ENCODE data around the gene CNTNAP3B. TPM values are rescaled to one million over a fixed set of nuclear protein-coding genes. Genes with fewer than 3 reads are reported as not detected.
"Not testable (repeated sequence)": the region's sequence is repeated elsewhere in the genome, so short reads cannot be mapped to it uniquely, and the experiment has no call there.

Gene CNTNAP3B
- 9.5 to 23.9 TPM (median 23.1 TPM) in 3 replicates for total RNA-seq
- long read RNA-seq, partial matches to known transcripts: 20 of 49 reads
- long read RNA-seq, other reads (novel, unspliced or antisense): 25 of 49 reads

- not testable (repeated sequence) for H3K27me3 Mint-ChIP-seq (ENCODE audit: low read depth); DNase-seq (ENCODE audit: low spot score); H3K9me3 Mint-ChIP-seq (ENCODE audit: low read depth); H3K36me3 Mint-ChIP-seq (ENCODE audit: low read depth); H3K27ac Mint-ChIP-seq (ENCODE audit: unreplicated experiment)
- Mint-ChIP-seq H3K4me3 (ENCODE audit: unreplicated experiment) (peak within 1 kb of the TSS; percentile 78), H3K4me1 (ENCODE audit: low read depth) (peaks cover 12% of the 10 kb centered on the region)
Measured at GRCh38 chr9:42129073-42129729, at the start of gene CNTNAP3B. Gene CNTNAP3B (minus strand): TSS chr9:42129426. CDS start chr9:42129094, 332 bp downstream.

- H3K4me1 Mint-ChIP-seq (ENCODE audit: low read depth); H3K27me3 Mint-ChIP-seq (ENCODE audit: low read depth); H3K36me3 Mint-ChIP-seq (ENCODE audit: low read depth); H3K27ac Mint-ChIP-seq (ENCODE audit: unreplicated experiment); H3K4me3 Mint-ChIP-seq (ENCODE audit: unreplicated experiment); H3K9me3 Mint-ChIP-seq (ENCODE audit: low read depth); DNase-seq (ENCODE audit: low spot score): not testable (repeated sequence)
- peak; percentile 78 for TF ChIP-seq CTCF (IDR thresholded peaks at IDR 0.05)
Measured at GRCh38 chr9:42160299-42160698, 31.1 kb upstream of the CNTNAP3B start.

GRCh38 chr9:42127056-42127841 is 2.0 kb downstream of the CNTNAP3B start:
- not testable (repeated sequence) for H3K27me3 Mint-ChIP-seq (ENCODE audit: low read depth); H3K9me3 Mint-ChIP-seq (ENCODE audit: low read depth); H3K36me3 Mint-ChIP-seq (ENCODE audit: low read depth); DNase-seq (ENCODE audit: low spot score)
- H3K4me1 Mint-ChIP-seq (ENCODE audit: low read depth): peaks cover 12% of the 10 kb centered on the region
- H3K4me3 Mint-ChIP-seq (ENCODE audit: unreplicated experiment): peak overlapping the region; percentile 78
- peak overlapping the region; percentile 80 for H3K27ac Mint-ChIP-seq (ENCODE audit: unreplicated experiment)
- TF ChIP-seq CTCF (IDR thresholded peaks at IDR 0.05): peak; percentile 68

GRCh38 chr9:42121007-42121406 is 8.2 kb downstream of the CNTNAP3B start:
- not testable (repeated sequence) for H3K9me3 Mint-ChIP-seq (ENCODE audit: low read depth); H3K4me1 Mint-ChIP-seq (ENCODE audit: low read depth); H3K36me3 Mint-ChIP-seq (ENCODE audit: low read depth); H3K27me3 Mint-ChIP-seq (ENCODE audit: low read depth); DNase-seq (ENCODE audit: low spot score); H3K4me3 Mint-ChIP-seq (ENCODE audit: unreplicated experiment); H3K27ac Mint-ChIP-seq (ENCODE audit: unreplicated experiment)
- TF ChIP-seq CTCF (IDR thresholded peaks at IDR 0.05): peak; percentile 44

GRCh38 chr9:42095929-42096328 is 33.3 kb downstream of the CNTNAP3B start:
- H3K4me3 Mint-ChIP-seq (ENCODE audit: unreplicated experiment); H3K4me1 Mint-ChIP-seq (ENCODE audit: low read depth); H3K9me3 Mint-ChIP-seq (ENCODE audit: low read depth); H3K27ac Mint-ChIP-seq (ENCODE audit: unreplicated experiment); DNase-seq (ENCODE audit: low spot score); H3K36me3 Mint-ChIP-seq (ENCODE audit: low read depth); H3K27me3 Mint-ChIP-seq (ENCODE audit: low read depth): not testable (repeated sequence)

- DNase-seq (ENCODE audit: low spot score); H3K27me3 Mint-ChIP-seq (ENCODE audit: low read depth); H3K4me1 Mint-ChIP-seq (ENCODE audit: low read depth); H3K27ac Mint-ChIP-seq (ENCODE audit: unreplicated experiment); H3K36me3 Mint-ChIP-seq (ENCODE audit: low read depth); H3K4me3 Mint-ChIP-seq (ENCODE audit: unreplicated experiment); H3K9me3 Mint-ChIP-seq (ENCODE audit: low read depth): not testable (repeated sequence)
Measured at GRCh38 chr9:42084559-42084952, 44.7 kb downstream of the CNTNAP3B start.

GRCh38 chr9:42083877-42084558 is 45.2 kb downstream of the CNTNAP3B start:
- not testable (repeated sequence) for H3K9me3 Mint-ChIP-seq (ENCODE audit: low read depth); DNase-seq (ENCODE audit: low spot score); H3K27me3 Mint-ChIP-seq (ENCODE audit: low read depth); H3K4me3 Mint-ChIP-seq (ENCODE audit: unreplicated experiment); H3K36me3 Mint-ChIP-seq (ENCODE audit: low read depth); H3K4me1 Mint-ChIP-seq (ENCODE audit: low read depth); H3K27ac Mint-ChIP-seq (ENCODE audit: unreplicated experiment)

GRCh38 chr9:42080376-42080775 is 48.9 kb downstream of the CNTNAP3B start:
- DNase-seq (ENCODE audit: low spot score); H3K27ac Mint-ChIP-seq (ENCODE audit: unreplicated experiment); H3K27me3 Mint-ChIP-seq (ENCODE audit: low read depth); H3K4me3 Mint-ChIP-seq (ENCODE audit: unreplicated experiment); H3K36me3 Mint-ChIP-seq (ENCODE audit: low read depth); H3K4me1 Mint-ChIP-seq (ENCODE audit: low read depth); H3K9me3 Mint-ChIP-seq (ENCODE audit: low read depth): not testable (repeated sequence)

GRCh38 chr9:42074868-42075267 is 54.4 kb downstream of the CNTNAP3B start:
- not testable (repeated sequence) for DNase-seq (ENCODE audit: low spot score); H3K27me3 Mint-ChIP-seq (ENCODE audit: low read depth); H3K9me3 Mint-ChIP-seq (ENCODE audit: low read depth); H3K4me1 Mint-ChIP-seq (ENCODE audit: low read depth); H3K4me3 Mint-ChIP-seq (ENCODE audit: unreplicated experiment); H3K36me3 Mint-ChIP-seq (ENCODE audit: low read depth); H3K27ac Mint-ChIP-seq (ENCODE audit: unreplicated experiment)
